GM12878 (cell line): ENCODE measurements around the gene BLOC1S4. TPM values are rescaled to one million over a fixed set of nuclear protein-coding genes. Genes with fewer than 3 reads are reported as not detected.

Experiments used
- BCL3 ChIP-seq: IDR thresholded peaks from 2 replicates; pipeline ENCODE4 v1.6.1; 2011; ENCODE audit warnings: borderline replicate concordance, low read depth, mild to moderate bottlenecking, moderate library complexity, low read length; ENCODE audit not compliant: insufficient read depth, poor library complexity, severe bottlenecking
- CBX3 ChIP-seq: fragments of 200-600 bp; sonication (generic); IDR thresholded peaks from 2 replicates; pipeline ENCODE4 v1.6.1; 2016; ENCODE audit warnings: low read depth, borderline replicate concordance
- CHD2 ChIP-seq: IDR thresholded peaks from 2 replicates; pipeline ENCODE4 v1.6.1; 2011; ENCODE audit warnings: low read depth, low read length, improper control_type of control experiment, borderline replicate concordance
- ELK1 ChIP-seq: IDR thresholded peaks from 2 replicates; pipeline ENCODE4 v1.6.1; 2012; ENCODE audit warnings: low read depth, low read length, improper control_type of control experiment
- FOXK2 ChIP-seq: fragments of 450-650 bp; IDR thresholded peaks from 2 replicates; pipeline ENCODE4 v1.6.1; 2017; ENCODE audit warnings: mild to moderate bottlenecking, moderate library complexity
- KDM1A ChIP-seq: fragments of 200-600 bp; sonication (generic); IDR thresholded peaks from 2 replicates; pipeline ENCODE4 v1.6.1; 2016; ENCODE audit warnings: borderline replicate concordance
- LARP7 ChIP-seq: fragments of 450-650 bp; IDR thresholded peaks from 2 replicates; pipeline ENCODE4 v1.6.1; 2017; ENCODE audit warnings: mild to moderate bottlenecking
- NBN ChIP-seq: fragments of 450-650 bp; IDR thresholded peaks from 2 replicates; pipeline ENCODE4 v1.6.1; 2016
- NR2C1 ChIP-seq: fragments of 450-650 bp; IDR thresholded peaks from 2 replicates; pipeline ENCODE4 v1.6.1; 2017; ENCODE audit warnings: antibody characterized with exemption, mild to moderate bottlenecking, moderate library complexity
- NR2C2 ChIP-seq: IDR thresholded peaks from 2 replicates; pipeline ENCODE4 v1.6.1; 2011; ENCODE audit warnings: borderline replicate concordance, low read depth; ENCODE audit not compliant: control insufficient read depth, insufficient read length
- POLR2AphosphoS5 ChIP-seq: IDR thresholded peaks from 2 replicates; pipeline ENCODE4 v1.6.1; 2011; ENCODE audit warnings: mild to moderate bottlenecking, low read length, inconsistent platforms
- RAD21 ChIP-seq: IDR thresholded peaks from 2 replicates; pipeline ENCODE4 v1.6.1; 2011; ENCODE audit warnings: mild to moderate bottlenecking, low read depth, low read length, moderate library complexity; ENCODE audit not compliant: insufficient read depth
- RB1 ChIP-seq: fragments of 450-650 bp; formaldehyde crosslinking; IDR thresholded peaks from 2 replicates; pipeline ENCODE4 v1.6.1; 2017; ENCODE audit warnings: mild to moderate bottlenecking, borderline replicate concordance
- RELB ChIP-seq: fragments of 450-650 bp; IDR thresholded peaks from 2 replicates; pipeline ENCODE4 v1.6.1; 2017; ENCODE audit warnings: low read depth, mild to moderate bottlenecking, moderate library complexity
- REST ChIP-seq: IDR thresholded peaks from 2 replicates; pipeline ENCODE4 v1.6.1; 2012; ENCODE audit warnings: mild to moderate bottlenecking, low read depth, low read length
- SIN3A ChIP-seq: IDR thresholded peaks from 2 replicates; pipeline ENCODE4 v1.6.1; 2012; ENCODE audit warnings: low read depth, low read length, improper control_type of control experiment
- SMAD1 ChIP-seq: fragments of 450-650 bp; IDR thresholded peaks from 2 replicates; pipeline ENCODE4 v1.6.1; 2018; ENCODE audit warnings: mild to moderate bottlenecking, low read depth; ENCODE audit not compliant: partially characterized antibody
- SP1 ChIP-seq: IDR thresholded peaks from one replicate; pipeline ENCODE4 v1.6.1; 2011; ENCODE audit warnings: low read depth, low read length
- STAT1 ChIP-seq: fragments of 450-650 bp; conservative IDR thresholded peaks from 2 replicates; pipeline ENCODE4 v1.6.1; 2014; ENCODE audit warnings: antibody characterized with exemption, mild to moderate bottlenecking
- SUZ12 ChIP-seq: fragments of 200-600 bp; sonication (generic); IDR thresholded peaks from one replicate; pipeline ENCODE4 v1.6.1; 2018; ENCODE audit warnings: antibody characterized with exemption, mild to moderate bottlenecking; ENCODE audit not compliant: unreplicated experiment
- TAF1 ChIP-seq: IDR thresholded peaks from 2 replicates; pipeline ENCODE4 v1.6.1; 2011; ENCODE audit warnings: mild to moderate bottlenecking, low read depth, low read length, borderline replicate concordance
- WRNIP1 ChIP-seq: IDR thresholded peaks from 2 replicates; pipeline ENCODE4 v1.6.1; 2011; ENCODE audit warnings: low read depth, low read length, improper control_type of control experiment, borderline replicate concordance
- ZNF207 ChIP-seq: fragments of 450-650 bp; IDR thresholded peaks from 2 replicates; pipeline ENCODE4 v1.6.1; 2014; ENCODE audit warnings: antibody characterized with exemption, mild to moderate bottlenecking, borderline replicate concordance
- polyA plus RNA-seq, 11 experiments: library from polyadenylated mRNA; depleted of rRNA in 4 of 11; unstranded in 6 of 11; stranded (reverse) in 5 of 11; fragments of >200 nt; fragmentation: Nextera tagmentation in 4 of 11; fragmentation: Illumina TruSeq in 1 of 11; extraction: Ambion mirVana in 4 of 11; extraction: Trizol in 1 of 11; gene quantifications; 1 replicate in 1 of 11; 2 replicates in 10 of 11; pipeline versions ENCODE4 v1.2.1 to v1.2.3, GENCODE V29; 2011 to 2016; ENCODE audit warnings: inconsistent platforms in 2 of 11, missing spikeins in 2 of 11, low read depth in 1 of 11
- total RNA-seq, 4 experiments: library from RNA; depleted of rRNA in 3 of 4; stranded (reverse); fragments of >200 nt in 3 of 4; fragmentation: Illumina TruSeq in 1 of 4; extraction: Trizol in 1 of 4; gene quantifications; 2 replicates each; pipeline versions ENCODE4 v1.2.1 to v1.2.3, GENCODE V29; 2013 to 2021

BLOC1S4 gene
- total and polyA plus RNA-seq, 10 of the 15 experiments (the other 5 are each of a cell fraction or from before 2014, with no cell fraction given): 2.7 to 23.8 (median 9.5) TPM

GRCh38 chr4:6709230-6710114 is 6.5 kb upstream of the BLOC1S4 start, which contains the start of gene MRFAP1L1 (continued):
- TF ChIP-seq REST (no peak), NR2C1 (no peak), LARP7 (peak; percentile 60; the same call in 1 of the 2 replicates), CHD2 (no peak), STAT1 (no peak), KDM1A (no peak), NR2C2 (no peak), SIN3A (0 out of 2 replicates have a peak, but pooled peaks have one; percentile 32), SMAD1 (peak; percentile 34), ZNF207 (no peak; the same call in 1 of the 2 replicates), FOXK2 (no peak), CBX3 (no peak), ELK1 (no peak), WRNIP1 (no peak), SUZ12 (no peak), POLR2AphosphoS5 (peak; percentile 85), SP1 (no peak), RAD21 (no peak), NBN (peak; percentile 74; the same call in 1 of the 2 replicates), RELB (peak; percentile 87), RB1 (no peak), BCL3 (no peak), TAF1 (peak; percentile 75)
